NCI-H446 (cell line): ENCODE results near the gene AGPS.

Experiments
- DNase-seq, 2 experiments: peaks; one replicate each; lab custom pipeline; 2025; lab: John Stamatoyannopoulos, UW

The AGPS gene

DNA sequence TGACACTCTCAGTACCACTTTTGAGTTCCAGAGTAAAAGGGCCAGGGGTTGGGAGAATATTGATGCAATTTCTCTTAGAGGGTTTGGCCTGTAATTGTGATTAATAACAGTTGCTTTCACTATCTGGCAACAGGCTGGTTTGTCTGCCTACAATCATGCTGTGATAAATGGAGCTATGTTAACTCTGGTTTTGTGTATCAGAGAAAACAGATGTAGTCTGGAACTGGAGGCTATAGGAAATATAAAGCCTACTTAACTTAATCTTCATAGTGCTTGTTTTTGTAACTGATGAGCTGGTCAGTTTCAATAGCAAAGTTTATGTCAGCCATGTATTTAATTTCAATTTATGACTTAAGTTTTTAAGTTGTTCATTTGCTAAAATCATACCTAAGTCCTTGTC, 138.0 kb downstream of the AGPS start:
- DNase-seq: peak; percentile 37 to 75

DNA sequence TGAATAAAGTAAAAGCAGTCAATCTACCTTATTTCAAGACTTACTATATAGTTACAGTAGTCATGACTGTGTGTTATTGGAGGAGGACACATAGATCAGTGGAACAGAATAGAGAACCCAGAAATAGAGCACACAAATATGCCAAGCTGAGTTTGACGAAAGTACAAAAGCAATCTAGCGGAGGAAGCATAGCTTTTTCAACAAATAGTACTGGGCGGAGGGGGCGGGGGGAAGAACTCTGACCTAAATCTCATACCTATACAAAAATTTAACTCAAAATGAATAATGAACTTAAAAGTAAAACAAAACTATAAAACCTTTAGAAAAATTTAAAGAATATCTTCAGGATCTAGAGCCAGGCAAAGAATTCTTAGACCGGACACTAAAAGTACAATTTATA, 139.1 kb downstream of the AGPS start:
- no peak for DNase-seq

DNA sequence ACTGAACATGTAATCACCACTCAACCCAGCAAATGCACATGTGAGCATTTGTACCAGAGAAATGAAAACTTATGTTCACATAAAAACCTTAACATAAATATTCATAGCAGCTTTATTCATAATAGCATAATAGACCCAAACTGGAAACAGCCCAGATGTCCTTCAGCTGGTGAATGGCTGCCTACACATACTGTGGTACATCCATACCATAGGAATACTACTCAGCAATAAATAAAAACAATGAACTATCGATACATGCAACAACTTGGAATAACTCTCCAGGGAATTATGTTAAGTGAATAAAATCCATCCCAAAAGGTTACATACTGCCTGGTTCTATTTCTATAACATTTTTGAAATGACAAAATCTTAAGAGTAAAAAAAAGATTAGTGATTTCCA, 140.0 kb downstream of the AGPS start:
- DNase-seq: no peak

DNA sequence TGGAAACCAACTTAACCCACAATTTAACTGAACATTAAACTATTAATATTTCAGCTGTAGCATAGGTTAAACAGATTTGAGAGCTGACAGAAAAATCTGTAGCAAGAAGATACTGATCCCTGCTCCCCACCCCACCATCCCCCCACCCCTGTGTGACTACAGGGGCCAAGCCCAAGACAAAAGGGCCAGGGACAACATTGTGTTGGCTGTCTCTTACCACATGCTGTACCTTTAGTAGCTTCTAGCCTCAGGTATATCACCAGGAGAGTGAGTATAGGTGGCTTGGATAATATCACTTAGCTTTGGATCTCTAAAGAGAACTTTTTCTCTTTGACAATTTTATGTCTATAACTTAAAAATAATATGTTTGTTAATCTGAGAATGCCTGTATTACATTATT, 140.7 kb downstream of the AGPS start:
- no peak for DNase-seq

DNA sequence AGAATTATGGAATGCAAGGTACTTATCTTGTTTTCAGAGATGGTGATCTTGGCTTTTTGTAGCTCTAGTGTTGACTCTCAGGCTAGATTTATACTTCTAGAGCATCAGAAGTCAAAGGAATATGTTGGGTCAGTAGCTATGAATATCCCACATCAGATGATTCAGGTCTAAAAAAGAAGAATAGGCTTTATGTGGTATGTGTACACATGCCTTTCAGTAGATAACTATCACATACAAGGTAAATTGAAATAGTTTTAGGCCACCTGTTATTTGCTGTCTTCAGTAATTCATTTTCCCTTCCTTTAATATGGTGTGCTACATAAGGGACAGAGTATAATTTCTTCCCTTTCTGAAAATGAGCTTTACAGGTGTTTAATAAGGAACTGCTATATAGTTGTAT, 142.4 kb downstream of the AGPS start:
- DNase-seq: no peak

DNA sequence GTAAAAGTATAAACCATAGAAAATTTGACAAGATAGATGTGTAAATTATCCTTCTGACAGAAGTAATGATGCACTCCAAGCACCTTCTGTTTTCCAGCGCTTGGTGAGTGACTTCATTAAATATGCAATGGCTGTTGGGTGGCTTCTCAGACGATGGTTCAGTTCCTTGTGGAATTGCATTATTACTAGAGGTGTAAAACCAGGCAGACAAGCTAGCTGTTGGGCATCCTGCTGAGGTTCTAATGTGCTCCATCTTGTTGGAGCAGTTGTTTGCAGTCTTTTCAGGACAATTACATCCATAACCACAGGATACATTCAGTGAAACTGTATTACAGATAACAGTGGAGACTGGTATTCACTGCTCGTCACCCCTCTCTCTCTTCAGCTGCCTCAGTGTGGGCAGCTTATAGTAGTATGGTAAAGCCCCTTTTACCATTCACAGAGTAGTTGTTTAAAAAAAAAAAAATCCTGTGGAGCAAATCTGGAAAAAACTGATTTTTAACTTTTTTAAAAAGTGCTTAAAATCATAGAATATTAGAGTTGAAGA, 143.5 kb downstream of the AGPS start:
- peak in 1 of 2 experiments; percentile 50 for DNase-seq

DNA sequence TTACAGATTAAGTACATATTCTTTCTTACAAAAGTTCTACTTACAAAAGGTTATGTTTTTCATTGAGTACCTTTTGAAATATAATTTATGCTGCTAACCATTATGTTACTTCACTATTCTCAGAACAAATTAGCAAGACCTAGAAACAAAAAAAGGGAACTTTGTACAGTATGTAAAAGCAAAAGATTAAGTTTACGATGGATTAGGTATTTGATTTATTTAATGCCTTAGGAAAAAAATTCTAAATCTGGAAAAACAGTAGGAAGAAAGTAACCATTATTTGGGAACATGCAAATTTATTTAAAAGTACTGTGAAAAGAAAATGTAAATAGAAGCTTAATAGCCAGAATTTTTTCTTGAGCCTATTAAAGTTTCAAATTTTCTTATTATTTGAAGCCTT, 144.6 kb downstream of the AGPS start:
- no peak for DNase-seq

DNA sequence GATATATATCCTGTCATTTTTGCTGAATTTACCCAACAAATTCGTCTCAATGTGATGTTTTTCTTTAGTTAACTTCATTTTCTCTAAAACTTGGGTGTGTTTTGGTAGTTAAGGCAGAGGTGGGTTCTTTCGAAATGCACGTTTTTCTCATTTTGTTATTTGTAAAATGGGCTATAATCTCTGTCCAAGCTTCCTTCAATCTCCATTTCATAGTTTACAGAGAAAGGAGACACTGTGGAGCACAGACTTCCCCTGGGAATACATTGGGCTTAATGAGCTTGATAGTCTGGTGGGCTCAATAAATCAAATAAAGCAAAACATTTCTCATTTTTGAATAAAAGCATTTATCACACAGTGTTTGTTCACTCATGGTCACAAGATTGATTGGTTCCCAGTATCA, 145.1 kb downstream of the AGPS start:
- peak; percentile 39 to 66 for DNase-seq

DNA sequence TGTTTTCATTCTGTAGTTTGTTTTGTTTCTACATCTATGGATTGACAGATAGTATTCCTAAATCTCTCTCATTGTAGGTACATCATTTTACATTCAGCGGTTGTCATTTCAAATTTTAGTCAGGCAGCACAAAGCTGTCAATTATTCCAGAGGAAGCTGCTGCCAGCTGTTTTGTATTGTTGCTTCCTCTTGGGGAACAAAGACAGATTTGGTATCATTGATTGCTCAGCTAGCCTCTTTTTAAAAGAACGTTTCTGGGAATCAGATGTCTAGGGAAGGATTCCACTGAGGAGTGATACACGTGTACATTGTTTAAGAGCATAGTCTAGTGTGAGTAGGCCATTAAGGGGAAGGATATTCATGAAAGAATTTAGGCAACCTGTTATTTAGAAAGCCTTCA, 145.8 kb downstream of the AGPS start:
- no peak for DNase-seq

DNA sequence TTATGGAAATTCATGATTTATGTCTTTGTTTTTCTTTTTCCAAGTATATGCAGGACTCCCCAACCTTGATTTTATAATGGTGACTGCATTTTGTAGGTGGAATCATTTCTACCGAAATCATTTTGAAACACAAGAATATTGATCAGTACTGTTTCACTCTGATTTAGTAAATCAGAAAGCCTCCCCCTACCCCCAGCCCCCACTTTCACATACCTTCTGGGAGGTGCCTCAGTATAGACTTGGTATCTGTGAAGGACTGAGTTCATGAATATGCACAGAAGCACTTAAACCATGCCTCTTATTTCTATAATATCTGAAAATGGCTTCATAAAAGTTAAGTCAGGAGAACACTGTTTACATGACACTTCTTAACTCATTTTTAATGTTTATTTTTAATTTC, 147.7 kb downstream of the AGPS start:
- DNase-seq: no peak

DNA sequence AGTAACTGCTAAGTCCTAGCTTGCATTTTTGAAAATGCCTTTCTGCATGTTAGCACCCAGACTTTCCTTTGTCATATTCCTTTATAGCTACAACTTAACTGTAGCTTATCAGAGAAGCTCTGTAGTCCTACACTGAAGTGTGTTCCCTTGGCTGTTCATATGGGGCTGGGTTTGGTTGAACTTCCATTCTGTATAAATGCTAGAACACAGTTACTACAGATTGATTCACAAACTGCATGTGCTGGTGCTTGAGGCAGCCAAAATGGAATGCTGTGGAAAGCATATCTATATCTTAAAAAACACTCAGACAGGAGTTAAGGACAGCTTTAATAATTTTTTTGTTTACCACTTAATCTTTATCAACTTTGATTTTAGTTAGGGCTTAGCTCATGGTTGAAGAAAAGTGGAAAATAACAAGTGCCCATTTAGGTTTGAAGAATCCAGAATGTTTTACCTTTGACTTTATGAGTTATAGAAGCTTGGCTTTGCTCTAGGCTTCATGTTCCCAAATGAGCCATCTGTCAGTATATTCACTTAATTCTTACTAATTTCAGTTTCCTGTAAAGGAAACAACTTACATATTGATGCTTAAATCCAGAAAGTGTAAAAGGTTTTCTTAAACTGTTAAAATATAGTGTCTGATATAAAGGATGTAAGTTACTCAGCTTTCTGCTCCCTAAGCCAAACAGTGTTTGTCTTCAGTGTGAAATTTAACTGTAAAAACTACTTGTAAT, 148.9 kb downstream of the AGPS start:
- peak; percentile 31 to 61 for DNase-seq

DNA sequence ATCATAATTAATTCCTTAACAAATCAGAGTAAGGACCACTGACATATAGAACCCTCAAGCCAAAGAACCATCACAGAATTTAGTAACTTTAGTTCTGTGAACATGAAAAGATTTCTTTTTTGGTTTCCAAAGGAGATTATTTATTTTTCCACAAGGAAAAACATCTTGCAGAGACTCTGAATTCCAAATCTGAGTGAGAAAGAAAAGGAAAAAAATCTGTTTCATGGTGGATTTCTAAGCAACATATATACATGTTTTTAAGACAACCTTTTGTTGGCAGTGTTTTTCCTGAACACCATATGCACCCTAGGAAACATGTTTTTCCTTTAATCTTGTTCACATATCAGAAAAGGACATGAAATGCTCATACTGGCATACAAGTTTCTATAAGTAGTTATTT, 149.8 kb downstream of the AGPS start:
- DNase-seq: no peak

DNA sequence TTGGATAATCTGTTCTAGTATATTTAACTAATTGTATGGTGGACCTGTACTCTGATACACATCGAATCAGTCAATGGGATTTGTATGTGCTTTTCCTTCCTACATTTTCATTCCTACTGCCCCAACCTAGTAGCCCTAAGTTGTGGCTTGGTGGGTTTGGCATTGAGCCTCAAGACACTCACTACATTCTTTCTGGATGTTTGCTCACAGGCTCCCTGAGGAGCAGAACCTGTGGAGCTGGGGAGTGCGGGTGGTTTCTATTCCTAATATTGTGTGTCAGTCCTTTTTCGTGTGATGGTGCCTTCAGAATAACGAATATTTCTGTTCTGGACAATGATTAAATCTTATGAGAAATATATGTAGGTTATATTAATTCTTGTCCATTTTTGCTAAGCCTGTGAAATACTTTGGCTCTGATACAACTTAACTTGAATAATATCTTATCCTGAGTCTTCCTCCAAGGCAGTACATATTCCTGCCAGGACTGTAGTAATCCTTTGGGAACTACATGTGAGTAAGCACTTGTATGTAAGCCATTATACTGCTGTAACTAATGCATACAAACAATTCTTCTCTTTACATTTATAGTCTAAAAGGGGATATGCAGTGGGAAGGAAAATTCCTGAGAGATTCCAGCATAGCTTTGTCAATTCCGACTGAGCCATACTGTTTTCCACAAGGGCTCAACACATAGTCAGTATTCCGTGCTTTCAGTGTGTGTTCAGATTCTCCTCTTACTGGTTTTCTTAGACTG, 150.6 kb downstream of the AGPS start:
- peak; percentile 61 to 77 for DNase-seq

DNA sequence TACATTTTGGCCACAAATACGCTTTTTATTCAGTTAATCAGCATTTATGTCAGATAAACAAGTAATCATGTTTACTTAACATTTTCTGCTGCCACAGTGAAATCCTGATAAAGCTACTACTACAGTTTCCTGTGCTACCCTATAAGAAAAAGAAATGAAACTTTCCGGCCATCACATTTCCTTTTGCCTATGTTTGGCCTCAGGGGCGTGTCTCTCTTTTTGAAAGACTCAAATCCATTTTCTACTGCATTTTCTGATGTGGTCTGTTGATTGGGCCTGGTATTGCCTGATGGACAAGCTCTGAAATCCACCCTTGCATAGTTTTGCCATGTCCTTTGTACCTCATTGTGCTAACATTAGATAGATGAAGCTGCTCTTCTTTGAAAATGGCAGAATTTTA, 152.6 kb downstream of the AGPS start:
- DNase-seq: no peak

DNA sequence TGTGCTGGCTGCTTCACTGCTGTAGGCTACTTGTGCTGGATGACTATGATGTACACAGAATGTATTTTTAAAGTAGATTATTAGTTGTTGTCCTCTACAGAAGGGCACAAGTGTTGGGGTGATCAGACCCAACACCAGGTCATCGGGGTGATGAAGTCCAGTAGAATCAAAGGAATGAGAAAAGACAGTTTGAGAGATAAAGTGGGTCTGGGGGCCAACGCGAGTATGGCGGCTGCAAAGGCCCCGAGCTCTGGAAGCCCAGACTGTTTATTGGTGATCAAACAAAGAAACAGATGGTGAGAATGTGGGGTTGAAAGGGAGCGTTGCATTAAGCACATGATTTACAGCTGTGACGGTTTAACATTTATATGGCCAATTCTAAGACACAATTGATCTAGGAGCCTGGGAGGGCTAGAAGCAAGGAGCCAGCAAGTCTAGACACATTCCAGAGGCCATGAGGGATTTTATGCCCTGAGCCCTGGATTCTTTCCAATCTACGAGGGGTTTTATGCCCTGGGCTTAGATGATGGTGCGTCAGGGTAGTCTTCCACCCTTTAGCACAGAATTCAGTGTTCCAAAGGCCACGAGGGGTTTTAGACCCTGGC, 153.5 kb downstream of the AGPS start:
- peak; percentile 69 to 91 for DNase-seq

DNA sequence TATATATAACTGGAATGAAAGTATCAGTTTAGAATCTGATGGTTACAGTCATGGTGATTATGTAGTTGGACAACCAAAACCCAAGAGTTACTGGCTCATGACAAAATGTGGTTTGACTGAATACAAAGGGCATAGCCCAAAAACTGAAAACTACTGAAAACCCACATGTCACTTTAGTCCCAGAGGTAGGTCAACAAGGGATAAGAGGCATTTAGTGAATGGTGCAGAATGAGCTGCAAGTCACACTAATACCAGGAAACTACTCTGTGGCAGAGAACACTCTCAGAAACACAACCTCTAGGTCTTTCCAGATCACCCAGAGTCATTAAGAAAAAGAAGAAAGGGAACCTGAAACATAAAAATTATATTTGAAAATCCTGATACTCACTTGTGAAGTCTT, 154.5 kb downstream of the AGPS start:
- DNase-seq: no peak

DNA sequence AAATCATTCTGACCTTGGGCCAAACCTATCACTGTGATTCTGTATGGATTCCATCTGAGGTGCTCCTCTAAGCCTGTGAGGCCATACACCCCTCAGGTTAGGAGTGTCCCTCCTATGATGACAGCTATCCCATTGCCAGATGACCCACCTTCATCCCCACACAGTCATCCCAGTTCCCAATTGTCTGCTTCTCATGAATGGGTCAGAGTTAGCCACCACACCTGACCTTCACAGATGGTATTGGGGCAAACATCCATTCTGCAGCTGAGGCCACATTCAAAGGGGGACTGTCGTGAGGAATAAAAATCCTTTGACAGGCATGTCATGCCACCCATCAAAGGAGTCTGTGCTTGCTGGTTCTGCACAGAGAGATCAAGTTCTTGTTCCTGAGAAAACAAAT, 155.2 kb downstream of the AGPS start:
- no peak for DNase-seq

DNA sequence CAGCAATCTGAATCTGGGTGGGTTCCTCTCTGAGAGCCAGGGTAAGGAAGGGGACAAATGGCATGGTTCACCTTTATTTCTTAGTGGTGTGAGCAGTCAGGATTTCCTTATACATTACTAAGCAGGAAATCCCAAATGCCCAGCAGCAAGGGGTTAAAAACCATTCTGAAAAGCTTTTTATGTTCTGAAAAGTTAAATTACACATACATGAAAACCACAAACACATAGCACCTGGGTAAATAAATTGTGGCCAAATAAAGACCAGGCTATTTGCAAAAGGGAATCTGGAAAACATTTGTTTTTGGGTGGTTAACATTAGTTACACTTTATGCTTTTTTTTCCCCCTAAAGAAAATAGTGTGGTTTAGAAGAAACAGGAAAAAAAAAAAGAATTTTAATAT, 156.1 kb downstream of the AGPS start:
- DNase-seq: no peak

DNA sequence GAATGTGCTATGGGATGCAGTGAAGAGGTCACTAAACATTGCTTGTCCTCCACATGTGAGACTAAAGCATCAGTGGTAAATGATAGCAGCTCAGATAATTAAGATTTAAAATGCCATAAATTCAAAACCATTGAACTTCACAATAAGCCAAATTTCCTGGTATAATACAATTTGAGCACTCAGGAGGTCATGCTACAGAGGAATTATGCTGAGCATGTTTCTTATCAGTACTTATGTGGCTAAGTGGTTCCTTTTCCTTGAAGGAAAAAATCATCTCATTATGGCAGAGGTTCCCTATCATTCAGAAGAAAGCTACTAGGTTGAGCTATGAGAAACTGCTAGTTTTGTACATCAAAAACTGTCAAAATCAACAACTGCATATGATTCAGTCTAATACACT, 156.6 kb downstream of the AGPS start:
- DNase-seq: no peak

DNA sequence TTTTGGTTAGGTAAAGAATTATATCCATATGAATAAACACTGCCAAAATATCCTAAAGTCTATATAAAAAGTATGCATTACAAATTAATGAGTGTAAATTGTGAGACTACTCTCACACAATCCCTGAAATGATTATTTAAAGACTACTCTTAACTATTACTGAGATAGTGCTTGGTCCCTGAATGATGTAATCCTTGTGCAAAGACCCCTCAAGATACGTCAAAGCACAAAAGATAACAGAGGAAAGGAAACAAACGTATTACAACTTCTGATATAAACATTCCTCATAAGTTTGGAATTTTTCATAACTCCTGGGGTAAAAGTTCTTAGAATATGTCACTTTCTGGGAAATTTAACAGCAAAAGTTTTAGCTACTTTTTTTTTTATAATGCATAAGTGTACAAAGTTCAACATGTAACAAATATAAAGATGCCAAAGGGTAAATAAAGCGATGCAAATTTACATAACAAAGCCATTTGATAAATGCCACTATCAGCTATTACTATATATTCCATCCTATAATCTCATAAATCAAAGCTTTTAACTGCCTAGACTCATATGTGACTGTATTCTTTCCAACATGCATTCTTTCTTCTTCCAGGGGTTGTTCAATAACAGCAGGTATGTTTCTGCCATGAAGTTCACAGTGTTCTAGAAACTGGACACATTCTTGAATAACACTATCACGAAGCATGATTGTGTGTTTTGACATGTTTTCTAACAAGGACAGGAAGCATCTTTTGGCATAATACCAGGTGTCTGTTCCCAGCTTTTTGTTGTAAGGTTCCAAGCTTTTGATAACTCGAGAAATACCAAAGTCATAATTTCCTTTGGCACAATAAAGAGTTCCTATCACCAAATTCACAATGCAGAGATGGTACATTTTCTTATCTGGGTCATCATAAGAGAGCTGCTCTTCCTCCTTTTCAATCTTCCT, 158.0 kb downstream of the AGPS start:
- peak in 1 of 2 experiments; percentile 29 for DNase-seq

DNA sequence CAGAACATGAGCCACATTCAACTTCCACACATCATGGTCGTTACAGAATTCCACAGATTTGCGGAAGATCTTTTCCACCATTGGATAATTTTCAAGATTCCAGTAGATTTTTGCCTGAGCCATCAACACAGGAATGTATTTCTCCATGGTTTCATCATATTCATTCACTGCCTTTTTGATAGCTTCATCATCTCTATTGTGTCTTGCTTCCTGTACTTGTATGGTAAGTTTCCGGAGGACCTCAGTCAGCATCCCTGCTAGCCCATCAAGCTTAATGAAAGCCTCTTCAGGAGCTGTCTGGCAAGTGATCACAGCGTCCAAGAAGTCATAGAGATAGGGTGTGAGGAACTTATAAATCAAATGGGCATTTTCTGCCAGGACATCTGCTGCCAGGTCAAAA, 158.8 kb downstream of the AGPS start:
- DNase-seq: peak; percentile 17 to 57

DNA sequence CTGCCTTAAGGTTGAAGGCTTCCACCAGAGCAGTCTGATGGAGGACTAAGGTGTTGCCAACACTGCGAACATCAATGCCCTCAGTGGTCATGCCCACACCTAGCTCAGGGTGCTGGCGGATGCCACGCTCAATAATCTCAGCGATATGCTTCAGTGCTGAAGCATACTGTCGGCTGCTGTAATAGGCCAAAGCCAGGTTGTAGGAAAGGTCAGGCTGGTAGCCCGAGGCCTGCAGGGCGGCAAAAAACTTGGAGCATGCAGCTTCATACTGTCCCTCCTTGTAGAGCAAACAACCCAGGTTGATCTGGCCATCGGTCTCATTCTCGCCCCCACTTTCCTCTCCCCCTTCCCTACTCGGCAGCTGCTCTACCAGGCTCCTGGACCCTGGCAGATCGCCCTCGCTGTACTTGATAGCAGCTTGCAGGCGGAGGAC, 159.4 kb downstream of the AGPS start:
- peak in 1 of 2 experiments; percentile 64 for DNase-seq
